HG02938 (cell line): ENCODE measurements around the gene FAM227A.
"Not testable (repeated sequence)": the region's sequence is repeated elsewhere in the genome, so short reads cannot be mapped to it uniquely, and the experiment has no call there.

Experiments
- ATAC-seq: cut with Tn5 transposase; IDR thresholded peaks from one replicate; pipeline ENCODE4 v1.9.1; 2021; ENCODE audit warnings: mild to moderate bottlenecking, moderate library complexity; ENCODE audit not compliant: unreplicated experiment

Gene FAM227A

DNA sequence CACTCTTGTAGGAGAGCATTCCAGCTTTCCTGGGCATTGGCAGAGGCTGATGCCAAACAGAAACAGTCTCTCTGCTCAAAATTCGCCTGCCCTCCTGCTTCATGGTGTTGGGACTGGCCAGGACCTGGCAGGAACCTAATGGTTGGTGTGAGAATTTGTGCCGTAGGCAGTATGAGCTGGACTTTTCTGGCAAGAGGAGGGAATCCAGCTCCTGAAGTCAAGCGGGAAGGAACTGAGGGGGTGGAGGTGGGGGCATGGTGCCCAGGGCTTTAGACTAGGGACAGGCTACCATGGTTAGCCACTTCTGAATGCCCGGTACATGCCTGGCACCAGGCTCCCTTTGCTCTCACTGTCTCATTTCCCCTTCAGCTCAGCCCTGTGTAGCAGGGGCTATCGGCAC is 18.7 kb upstream of the FAM227A start:
- no peak for ATAC-seq

DNA sequence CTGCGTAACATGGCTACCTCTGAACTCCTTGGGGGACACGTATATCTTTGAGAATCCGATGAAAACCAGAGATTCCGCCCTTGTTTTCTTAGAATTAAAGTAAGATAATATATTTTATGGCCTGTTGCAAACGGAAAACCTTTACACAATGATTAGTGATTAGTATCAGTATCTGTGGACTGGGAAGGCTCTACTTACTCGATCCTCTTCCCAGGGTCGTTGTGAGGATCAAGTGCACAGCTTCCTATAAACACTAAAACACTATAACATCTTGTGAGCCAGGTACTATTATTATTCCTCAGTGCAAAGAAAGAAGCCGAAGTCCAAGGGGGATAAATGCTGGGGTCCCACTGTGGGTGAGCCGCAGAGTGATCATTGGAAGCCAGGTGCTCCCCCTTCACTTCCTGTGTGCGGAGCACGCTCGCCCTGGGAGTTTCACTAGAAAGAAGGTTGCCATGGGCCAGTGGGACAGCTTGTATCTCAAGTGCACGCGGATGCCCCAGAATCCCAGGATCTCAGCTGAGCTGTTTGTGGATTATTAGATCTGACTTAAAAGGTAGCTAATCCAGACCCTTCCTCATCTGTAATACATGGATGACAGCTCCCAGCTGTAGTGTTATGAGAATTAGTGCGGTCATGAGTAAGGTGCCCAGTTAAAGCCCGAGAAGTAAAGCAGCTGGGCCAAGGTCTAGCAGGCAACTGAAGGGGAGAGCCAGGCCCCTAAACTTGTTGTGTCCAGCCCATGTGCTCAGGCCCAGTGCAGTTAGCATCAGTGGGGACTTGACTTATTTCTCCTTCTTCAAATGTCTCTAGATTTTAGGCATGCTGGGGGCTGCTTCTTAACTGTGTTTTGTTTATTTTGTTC is 1.1 kb upstream of the FAM227A start:
- no peak for ATAC-seq

DNA sequence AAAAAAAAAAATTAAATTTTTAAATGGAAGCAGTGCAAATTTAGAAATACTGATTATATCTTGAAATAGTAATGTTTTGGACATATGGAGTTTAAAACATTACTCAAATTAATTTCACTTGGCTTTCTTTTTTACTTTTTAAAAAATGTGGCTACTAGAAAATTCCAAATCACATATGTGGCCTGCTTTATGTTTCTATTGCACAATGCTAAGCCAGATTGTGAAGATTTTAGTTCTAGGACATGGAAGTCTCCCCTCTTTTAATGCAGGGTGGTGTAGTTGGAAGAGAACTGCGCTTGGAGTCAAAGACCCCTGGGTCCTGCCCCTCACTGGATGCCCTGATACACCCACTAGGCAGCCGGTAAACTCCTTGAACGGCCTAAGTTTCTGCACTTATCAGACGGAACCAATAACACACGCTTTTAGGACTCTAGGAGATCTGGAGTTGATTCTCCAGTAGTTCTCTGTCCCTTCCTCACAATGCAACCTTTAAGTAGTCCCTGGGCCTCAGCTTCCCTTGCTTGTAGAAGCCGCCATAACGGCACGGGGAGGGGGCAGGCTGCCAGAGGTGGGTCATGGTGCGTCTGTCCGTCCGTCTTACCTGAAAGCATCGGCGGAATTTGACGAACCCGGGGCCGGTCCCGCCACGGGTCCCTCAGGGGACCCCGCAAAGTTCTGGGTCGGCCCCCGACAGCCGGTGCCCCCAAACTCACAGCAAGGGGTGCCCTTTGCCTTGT is 505 bp downstream of the FAM227A start:
- ATAC-seq: peak; percentile 24

DNA sequence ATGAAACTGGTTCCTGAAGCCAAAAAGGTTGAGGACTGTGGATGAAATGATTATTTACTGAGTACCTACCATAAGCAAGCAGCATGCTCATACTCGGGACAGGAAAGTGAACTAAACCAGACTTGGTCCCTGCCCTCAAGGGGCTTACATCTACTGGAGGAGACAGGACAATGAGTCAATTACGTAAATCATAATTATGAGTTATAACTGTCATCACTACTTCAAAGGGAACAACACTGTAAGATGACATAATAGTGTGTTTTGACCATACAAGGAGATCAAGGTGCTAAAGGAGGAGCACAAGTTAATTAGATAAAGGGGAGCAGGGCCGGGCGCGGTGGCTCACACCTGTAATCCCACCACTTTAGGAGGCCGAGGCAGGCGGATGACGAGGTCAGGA is 2.5 kb downstream of the FAM227A start:
- no peak for ATAC-seq

DNA sequence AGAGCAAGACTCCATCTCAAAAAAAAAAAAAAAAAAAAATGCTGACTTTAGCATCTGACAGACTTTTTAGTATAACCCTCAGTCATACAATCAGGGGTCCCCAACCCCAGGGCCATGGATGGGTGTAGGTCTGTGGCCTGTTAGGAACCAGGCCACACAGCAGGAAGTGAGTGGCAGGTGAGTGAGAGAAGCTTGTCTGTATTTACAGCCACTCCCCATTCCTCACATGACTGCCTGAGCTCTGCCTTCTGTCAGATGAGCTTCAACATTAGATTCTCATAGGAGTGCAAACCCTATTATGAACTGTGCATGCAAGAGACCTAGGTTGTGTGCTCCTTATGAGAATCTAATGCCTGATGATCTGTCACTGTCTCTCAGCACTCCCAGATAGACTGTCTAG is 3.3 kb downstream of the FAM227A start:
- no peak for ATAC-seq

DNA sequence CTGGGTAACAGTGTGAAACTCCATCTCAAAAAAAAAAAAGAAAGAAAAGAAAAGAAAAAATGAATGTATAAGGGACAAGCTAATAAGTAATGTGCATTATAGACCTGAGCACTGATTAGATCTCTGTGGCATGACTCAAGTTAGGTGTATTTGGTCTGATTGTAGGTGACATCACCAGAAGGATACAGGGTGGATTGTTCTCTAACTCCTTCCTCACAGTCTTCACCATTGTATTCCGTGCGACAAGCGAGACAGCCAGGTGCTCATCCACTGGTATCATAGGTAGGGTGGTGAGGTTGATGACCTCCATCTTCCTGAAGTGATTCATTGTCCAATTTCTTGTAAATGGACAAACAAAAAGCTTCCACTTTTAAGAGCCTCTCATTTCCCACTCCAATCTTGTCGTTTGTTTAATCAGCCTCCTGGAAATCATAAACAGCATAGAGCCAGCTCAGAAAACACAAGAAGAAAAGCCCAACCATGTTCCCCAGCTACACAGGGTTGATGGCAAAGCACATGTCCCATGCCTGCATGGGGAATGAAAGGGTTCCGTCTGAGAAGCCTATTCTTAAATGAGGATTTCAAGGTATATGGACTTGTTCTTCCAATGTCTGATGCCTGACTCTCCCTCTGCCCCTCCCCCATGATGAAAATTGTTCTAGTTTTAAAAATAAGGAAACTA is 6.2 kb downstream of the FAM227A start:
- no peak for ATAC-seq

DNA sequence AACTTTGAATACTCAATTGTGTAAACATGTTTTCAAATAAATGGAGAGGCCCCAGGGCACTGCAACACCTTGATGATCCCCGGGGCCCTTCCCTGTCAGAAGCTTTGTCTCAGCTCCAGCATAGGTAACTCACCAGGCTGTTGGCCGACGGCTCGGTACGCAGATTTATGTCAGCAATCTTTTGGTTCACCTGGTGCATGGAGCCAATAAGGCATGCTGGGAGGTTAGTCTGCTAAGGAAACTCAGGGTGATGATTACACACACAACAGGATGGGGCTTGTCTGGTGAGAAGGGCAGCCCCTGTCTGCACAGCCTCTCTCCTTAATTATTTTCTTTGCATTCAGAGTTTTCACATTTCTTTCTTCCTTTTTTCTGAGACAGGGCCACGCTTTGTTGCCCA is 10.8 kb downstream of the FAM227A start:
- ATAC-seq: no peak

DNA sequence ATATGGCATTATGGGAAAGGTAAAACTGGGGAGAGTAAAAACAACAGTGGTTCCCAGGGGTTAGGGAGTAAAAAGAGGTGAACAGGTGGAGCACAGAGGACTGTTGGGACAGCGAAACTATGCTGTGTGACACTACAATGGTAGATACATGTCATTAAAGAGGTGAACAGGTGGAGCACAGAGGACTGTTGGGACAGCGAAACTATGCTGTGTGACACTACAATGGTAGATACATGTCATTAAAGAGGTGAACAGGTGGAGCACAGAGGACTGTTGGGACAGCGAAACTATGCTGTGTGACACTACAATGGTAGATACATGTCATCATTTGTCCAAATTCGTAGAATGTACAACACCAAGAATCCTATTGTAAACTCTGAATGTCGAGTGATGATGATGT is 11.9 kb downstream of the FAM227A start:
- ATAC-seq: not testable (repeated sequence)

DNA sequence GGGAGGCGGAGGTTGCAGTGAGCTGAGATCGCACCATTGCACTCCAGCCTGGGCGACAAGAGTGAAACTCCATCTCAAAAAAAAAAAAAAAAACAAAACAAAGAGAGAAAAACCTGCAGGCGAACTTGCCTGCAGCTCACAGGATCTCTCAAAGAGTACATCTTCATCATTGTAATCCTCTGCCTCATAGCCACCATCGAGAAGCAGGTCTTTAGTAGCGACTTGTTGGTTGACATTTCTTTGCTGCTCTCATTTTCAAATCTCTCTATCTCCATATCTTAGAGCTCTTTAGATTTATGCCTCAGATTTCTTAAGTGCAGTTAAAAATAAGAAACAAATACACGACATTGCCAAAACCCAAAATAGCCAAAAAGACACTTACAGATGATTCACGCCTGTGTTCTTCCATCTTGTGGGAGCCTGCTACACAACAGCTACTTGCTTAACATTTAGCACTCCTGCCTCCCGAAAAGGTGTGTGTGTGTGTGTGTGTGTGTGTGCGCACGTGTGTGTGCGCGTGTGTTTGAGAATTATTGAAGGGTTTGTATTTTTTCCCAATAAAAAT is 14.6 kb downstream of the FAM227A start:
- no peak for ATAC-seq

DNA sequence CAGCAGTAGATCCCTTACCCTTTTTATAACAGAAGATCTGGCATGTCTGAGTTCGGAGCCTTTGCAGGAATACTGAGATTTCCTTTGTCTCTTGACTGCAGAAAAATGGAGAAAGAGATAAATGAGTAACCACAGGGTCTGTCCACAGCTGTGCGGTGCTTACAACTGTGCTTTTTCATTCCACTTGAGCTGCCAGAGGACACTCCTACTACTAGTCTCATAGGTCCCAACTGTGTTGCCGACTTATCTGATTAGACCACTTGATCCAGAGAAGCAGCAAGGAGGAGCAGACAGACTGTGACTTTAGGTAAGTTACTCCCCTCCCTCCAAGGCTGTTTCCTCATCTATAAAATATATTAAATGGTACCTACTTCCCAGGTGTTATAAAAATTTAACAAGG is 17.5 kb downstream of the FAM227A start:
- no peak for ATAC-seq

DNA sequence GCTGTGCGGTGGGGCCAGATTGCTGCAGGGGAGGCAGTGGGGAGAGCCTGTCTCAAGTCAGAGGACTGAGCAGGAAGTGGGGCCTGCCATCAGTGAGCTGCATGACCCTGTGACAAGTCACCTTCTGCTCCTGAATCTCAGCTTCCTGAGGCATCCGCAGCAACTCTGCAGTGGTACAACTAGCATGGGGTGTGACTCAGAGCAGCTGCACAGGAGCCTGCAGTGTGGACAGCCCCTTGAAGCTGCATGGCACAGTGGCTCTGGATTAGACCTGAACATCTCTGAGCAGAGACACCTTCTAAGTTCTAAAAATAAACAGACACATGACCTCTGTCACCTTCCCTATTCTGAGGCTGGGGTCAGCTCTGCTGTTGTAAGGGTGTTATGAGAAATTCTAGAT is 18.0 kb downstream of the FAM227A start:
- no peak for ATAC-seq

DNA sequence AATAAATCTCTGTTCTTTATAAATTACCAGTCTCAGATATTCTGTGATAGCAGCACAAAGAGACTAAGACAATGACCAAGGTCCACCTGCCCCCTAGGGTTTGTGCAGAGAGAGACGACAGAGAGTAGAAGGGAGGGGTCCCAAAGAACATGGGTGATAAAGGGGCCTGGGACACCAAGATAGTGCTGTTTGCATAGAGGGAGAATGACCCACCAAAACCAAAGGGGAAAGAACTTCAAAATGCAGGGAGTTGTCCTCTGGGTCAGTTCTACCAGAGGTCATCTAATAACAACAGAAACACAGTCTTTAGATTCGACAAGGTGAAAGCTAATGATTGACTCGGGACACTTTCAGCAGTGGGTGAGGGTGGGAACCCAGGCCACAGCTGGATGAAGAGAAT is 23.7 kb downstream of the FAM227A start:
- no peak for ATAC-seq

DNA sequence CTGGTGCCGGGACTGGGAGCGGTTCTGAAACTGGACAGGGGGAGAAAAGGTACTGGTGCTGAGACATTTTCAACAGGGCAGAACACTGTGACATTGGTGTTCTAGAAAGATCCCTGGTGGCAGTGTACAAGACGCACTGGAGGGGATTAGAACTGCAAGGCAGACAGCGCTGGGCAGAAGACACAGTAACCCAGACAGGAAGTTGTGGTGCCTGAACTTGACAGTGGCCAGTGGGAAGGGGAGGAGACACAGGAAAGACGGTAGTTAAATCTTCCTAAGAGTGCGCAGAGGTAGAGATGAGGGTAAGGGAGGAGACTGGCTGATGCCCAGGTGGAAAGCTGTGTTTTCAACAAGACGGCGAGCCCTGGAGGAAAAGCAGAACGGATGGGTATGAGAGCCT is 24.5 kb downstream of the FAM227A start:
- ATAC-seq: no peak

DNA sequence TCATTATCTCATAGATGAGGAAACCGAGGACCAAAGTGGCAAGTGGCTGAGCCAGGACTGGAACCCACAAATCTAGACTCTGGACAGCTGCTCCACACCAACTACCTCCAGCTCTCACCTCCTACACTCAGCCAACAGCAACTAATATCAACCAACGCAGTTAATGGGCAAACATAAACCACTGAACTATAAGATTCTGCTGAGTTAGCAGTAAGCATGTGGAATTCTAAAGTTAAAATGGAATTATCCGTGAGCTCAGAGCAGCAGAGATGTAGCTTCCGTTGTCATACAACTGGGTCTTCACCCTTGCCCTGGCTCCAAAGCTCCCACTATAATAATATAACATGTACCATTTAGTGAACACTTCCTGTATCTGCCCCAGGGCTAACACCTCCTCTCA is 27.1 kb downstream of the FAM227A start:
- no peak for ATAC-seq

DNA sequence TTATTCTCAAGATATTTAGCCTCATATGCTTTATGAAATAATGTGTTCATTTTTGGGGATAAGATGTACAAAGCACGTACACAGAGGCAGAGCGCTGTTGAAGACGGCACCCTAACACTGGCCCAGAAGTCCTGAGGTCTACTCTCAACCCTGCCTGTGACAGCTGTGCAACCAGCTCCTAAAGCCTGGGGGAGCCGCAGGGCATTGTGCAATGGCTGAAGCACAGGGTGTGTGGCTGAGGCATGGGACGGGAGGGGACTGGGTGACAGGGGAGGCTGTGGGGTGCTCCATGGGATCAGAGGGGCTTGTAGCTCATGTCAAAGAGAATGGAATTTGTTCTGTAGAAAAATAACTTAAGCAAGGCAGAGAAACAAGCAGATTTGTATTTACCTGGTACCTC is 27.7 kb downstream of the FAM227A start:
- no peak for ATAC-seq

DNA sequence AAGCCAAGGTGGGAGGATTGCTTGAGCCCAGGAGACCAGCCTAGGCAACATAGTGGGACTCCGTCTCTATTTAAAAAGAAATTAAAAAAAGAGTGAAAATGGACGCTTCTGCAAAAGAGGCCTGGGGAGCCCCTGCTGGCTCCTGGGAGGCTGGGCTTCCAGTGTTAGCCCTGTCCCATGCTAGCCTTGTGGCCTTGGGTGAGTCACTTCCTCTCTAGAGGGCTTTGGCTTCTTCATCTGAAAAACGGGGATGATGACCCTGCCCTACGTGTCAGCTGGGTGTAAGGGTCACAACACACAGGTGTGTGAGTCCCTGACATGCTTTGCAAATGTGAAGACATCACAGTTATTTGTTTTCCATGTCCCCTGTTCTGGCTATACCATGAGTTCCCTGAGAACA is 32.8 kb downstream of the FAM227A start:
- ATAC-seq: no peak

DNA sequence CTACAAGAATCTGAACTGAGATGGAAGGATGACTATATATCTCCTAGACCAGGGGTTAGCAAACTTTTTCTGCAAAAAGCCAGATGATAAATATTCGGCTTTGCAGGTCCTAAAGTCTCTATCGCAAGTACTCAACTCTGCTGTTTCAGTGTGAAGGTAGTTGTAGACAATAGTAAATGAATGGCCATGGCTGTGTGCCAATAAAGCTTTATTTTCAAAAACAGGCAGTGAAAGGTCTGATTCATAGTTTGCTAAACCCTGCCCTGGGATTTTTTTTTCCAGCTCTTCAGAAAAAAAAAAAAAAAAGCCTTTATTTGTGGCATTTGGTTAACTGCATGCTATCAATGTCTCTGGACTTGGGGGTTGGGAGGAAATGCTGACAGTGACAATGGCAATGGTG is 37.5 kb downstream of the FAM227A start:
- no peak for ATAC-seq

DNA sequence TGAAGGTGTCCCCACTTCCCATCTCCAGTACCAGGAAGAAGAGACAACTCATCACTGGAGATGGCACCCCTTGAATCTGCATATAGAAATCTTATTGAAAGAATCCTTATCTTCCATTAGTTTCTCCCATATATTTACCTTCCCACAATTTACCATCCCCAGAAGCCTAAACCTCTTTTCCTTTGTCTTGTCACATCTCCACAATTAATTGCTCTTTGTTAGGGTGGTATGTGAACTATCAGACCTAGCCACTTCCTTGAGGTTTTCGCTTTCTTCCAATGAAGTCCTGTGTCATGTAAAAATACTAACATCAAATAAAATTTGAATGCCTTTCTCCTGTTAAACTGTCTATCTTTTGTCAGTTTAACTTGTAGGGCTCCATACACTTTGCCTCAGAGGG is 37.9 kb downstream of the FAM227A start:
- ATAC-seq: no peak

DNA sequence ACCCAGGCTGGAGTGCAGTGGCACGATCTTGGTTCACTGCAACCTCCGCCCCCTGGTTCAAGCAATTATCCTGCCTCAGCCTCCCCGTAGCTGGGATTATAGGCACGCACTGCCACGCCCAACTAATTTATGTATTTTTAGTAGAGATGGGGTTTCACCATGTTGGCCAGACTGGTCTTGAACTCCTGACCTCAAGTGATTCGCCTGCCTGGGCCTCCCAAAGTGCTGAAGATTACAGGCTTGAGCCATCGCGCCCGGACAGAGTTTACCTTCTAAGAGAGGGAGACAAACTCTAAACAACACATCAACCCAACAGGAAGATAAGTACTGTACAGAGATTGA is 41.2 kb downstream of the FAM227A start:
- not testable (repeated sequence) for ATAC-seq

DNA sequence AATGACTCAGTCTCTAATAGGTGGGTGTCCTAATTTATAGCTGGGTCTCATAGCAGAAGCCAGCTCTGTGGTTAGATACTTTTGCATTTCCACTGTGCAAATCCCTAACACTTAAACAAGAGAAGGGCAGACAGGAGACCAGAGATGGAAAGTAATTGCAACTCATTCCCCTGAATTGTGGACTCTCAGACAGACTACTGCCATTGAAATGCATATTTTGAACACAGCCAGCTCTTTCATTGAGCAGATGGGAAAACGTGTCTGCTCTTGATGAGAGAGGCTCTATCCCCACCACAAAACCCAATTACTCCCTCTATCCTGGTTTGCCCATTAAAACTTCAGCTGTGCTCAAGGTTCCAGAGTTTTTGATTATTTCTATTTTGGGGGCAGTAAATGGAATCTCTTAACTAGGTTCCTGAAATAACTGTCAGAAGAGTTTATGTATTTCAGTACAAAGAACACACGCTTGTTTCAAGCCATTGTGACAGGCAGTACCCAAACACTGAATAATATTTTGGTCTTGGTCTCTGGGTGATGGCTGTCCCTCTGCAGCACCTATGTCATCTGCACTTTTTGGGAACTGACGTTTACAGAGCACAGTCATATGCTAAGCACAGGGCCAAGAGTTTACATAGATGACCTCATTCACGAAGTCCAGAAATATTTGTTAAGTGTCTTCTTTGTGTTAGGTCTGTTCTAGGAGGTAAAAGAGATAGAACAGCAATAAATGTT is 41.7 kb downstream of the FAM227A start:
- ATAC-seq: no peak

DNA sequence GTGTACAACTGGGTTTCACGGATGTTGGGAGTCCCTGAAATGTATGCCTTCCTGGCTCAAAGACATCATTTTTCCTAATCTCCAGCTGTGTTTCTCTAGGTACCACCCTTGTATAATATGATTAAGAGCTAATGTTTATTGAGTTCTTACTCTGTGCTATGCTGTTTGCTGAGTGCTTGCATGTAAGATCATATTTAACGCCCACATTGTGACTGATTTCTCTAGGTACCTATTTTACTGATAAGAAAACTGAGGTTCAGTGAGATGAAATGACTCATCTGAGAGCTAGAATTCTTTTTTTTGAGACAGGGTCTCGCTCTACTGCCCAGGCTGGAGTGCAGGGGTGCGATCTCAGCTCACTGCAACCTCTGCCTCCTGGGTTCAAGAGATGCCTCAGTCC is 42.6 kb downstream of the FAM227A start:
- ATAC-seq: no peak
